Iris pigment epithelial cell (primary cell): ENCODE measurements around the gene BANF2.
"Not testable (repeated sequence)": the region's sequence is repeated elsewhere in the genome, so short reads cannot be mapped to it uniquely, and the experiment has no call there.

ENCODE experiments used
- DNase-seq: peaks from one replicate; pipeline ENCODE4 v3.0.0-alpha.2; 2011; ENCODE audit warnings: low read depth

BANF2 gene

DNA sequence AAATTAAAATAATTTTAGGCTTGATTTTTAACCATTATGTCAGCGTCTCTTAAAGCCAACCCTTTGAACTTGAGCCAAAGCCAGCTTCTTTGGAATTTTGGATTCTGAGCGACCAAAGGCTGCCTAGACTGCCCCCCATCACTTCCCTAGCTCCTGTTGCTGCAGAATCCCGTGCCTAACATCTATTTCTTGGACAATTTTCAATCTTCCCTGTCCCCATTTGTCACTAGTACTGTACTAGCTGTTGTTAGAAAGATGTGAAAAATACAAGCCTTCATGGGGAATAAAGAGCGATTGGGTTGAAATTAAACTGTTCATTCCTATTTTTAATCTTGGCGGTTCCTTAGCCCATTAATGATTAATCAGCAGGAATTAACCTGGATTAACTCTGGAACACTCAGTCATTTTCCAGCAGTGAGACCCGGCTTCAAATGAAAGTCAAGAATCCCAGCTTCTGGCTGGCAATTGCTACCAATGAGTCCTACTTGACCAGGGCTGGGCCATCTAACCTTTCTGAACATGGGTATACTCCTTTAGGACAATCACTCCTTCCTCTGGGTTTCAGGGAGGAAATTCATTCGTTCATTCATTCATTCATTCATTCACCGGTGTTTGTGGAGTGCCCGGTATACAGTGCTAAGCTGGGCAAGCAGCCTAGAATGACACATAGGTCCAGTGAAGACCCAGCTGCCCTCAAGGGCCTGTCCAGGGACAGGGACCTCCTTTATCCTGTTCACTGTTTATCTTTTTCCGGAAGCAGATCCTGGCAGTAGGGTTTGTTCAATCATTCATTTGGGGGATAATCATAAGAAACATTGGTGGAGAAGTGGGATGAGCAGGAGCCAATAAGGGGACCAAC is 16.3 kb upstream of the BANF2 start:
- no peak for DNase-seq

DNA sequence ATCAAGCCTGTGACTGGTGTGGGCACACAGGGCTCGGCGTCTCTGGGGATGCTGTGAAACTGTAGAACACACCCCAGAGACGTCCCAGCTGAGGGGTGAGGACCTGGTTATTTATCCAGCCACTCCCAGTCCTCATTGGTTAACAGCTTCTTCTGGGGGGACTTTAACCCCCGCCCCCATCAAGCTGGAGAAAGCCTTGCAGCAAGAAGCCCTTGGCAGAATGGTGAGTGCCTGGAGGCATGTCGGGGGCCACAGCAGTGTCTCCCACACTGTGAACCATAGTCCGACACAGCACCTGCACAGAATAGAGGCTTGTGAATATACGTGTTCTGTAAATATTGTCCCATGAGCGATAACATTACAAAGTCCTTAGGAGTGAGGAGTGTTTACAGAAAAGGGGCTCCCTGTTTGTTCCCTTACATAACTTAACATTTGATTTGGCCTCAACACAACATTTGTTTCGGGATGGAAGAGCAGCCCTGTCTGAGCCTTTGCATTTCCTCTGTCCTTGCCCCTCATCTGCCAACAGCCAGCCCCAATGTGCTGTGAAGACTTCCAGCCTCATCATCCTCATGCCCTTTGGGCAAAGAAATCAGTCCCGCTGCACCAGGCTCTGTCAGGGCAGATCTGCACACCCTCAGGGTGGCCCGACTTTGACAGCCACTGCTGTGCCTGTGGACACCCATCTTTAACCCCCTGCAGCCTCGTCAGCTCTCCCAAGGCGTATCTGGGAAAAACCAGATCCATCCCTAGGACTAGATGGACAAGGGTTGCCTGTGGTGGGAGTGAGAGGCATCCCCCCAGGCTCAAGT is 15.5 kb upstream of the BANF2 start:
- DNase-seq, result no peak

DNA sequence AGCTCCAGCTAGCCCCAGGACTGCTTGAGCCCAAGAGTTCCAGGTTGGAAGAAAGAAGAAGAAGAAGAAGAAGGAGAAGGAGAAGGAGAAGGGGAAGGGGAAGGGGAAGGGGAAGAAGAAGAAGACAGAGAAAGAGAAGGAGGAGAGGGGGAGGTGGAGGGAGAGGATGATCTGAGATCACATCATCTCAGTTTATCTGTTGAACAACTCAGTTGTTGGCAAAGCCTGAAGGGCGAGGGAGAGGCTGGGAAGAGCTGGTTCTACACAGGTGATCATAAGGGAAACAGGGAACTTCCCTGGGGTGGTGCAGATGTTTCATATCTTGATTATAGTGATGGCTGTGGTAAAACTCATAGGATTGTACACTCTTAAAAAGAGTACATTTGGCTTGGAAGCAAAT is 14.6 kb upstream of the BANF2 start:
- DNase-seq, result no peak

DNA sequence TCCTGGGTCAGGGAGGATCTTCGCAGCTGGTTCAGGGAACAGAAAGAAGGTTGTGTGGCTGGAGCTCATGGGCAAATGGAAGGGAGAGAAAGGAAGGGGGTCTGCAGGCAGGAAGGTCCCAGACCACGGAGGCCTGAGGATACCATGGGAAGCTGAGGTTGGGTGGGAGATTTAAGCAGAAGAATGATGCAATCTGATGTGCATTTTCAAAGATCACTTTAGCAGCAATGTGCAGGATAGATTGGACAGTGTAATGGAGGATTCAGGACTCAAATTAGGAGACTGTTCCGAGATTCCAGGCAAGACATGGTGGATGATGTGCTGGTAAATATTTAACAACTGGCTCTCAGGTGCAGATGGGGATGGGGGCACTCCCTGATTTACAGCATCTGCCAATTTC is 12.0 kb upstream of the BANF2 start:
- DNase-seq, result no peak

DNA sequence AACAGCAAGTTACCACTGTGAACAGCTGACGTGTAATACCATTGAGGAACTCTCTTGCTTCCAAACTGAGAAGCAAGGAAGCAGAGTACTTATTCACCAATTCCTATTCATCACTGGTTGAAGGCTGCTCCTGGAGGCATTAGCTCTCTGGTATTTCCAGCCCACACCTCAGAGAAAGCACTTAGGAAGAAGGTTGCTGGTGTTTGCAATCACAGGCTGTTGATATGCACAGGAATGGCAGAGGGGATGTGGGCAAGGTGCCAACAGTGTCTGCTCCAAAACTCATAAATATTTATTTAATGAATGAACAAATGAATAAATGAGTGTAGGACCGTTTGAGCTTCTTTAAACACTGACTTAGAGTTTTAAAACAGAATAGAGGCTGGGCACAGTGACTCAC is 10.8 kb upstream of the BANF2 start:
- DNase-seq, result no peak

DNA sequence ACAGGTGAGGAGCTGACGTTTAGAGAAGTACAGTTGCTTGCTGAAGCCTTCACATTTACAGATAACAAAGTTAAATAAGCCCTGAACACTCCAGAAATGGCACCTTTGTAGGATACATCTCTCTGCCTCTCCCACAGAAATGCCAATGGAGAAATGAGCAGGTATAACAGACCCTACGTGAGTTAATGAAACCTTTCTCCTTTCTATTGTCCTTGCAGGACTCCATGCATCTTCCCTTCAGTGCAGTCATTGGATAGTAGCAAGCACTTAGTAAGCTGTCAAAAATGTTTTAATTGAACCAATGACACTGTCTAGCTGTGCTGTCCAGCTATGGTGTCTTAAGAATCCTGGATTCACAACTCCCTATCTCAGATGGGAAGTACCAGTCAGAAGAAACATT is 9.6 kb upstream of the BANF2 start:
- no peak for DNase-seq

DNA sequence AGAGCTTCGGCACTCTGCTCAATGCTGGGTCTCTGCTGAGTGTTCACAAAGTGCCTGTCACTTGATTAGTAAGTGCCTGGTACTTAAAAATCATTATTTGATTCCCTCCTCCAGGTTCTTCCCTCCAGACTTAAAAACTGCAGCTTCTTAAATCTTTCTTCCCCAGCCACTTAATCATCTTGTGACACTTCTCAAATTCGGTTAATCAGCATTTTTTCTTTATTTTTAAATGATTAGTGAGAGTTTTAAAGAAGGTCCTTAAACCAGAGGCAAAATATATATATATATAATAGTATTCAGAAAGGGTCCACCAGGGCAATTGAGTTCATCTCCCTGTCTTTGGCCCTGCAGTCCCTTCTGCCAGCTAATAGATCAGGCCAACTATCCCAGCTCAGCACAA is 8.0 kb upstream of the BANF2 start:
- DNase-seq, result no peak

DNA sequence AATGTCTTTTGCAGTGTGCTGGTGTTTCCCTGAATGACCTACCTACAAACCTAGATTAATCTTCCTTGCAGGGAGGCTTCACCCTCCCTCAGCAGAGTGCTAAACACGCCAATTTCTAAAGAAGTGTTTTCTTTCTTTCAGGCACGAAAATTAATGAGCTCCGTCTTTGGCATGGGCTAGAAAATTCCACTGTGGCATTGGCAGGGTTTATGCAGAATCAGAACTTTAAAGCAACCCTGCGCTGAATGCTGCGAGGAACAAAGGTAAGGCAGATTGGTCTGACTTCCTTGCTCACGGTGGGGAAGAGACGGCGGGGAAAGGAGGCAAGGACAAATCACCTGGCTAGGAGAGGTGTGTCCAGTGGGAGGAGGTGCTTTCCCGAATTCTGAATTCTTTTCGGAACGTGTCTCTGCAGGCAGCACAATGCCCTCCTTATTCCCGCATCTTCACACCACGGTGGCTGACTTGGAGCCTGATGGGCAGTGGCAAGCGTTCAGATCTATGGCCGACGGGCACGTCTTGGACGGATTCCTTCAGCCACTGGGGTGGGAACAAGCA is 6.2 kb upstream of the BANF2 start:
- no peak for DNase-seq

GRCh38 chr20:17694767-17695166 is 5.0 kb upstream of the BANF2 start:
- DNase-seq, result no peak

DNA sequence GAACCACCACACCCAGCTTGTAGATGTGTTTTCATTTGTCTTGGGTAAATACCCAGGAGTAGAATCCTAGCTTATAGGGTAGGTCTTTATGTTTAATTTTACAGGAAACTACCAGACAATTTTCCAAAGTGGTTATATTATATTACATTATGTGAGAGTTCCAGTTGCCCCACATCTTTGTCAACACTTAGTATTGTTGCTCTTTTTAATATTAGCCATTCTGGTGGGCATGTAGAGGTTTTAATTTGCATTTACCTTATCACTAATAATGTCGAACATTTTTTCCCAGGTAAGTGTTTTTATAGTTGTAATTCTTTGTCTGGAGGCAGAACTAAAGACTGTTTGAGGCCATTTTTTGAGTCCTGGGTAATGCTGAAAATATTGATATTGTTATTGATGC is 3.5 kb upstream of the BANF2 start:
- no peak for DNase-seq

- DNase-seq, result no peak
Observed at GRCh38 chr20:17697171-17697570, 2.6 kb upstream of the BANF2 start.

- DNase-seq, result no peak
Observed at GRCh38 chr20:17698384-17698783, 1.4 kb upstream of the BANF2 start.

- no peak for DNase-seq
Observed at GRCh38 chr20:17700637-17701036, 871 bp downstream of the BANF2 start.

GRCh38 chr20:17701826-17702225 is 2.1 kb downstream of the BANF2 start:
- DNase-seq, result no peak

GRCh38 chr20:17704589-17705317 is 5.0 kb downstream of the BANF2 start:
- no peak for DNase-seq

DNA sequence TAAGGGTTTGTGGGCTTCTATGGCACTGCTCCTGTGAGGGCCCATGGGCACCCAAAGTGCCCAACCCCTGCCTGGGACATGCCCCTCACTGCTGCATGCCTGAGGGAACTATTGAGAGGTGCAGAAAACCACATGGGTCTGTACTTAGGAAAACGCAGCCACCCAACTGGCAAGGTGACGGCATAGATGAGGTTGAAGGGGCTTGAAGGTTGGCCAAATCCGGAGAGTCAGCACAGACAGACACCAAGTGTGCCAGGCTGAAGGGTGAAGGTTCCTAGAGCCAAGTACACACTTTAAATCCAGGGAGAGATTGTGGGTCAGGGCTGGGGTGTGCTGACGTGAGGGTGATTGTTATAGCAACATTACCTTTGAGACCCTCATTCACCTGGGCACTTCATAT is 6.2 kb downstream of the BANF2 start:
- no peak for DNase-seq

DNA sequence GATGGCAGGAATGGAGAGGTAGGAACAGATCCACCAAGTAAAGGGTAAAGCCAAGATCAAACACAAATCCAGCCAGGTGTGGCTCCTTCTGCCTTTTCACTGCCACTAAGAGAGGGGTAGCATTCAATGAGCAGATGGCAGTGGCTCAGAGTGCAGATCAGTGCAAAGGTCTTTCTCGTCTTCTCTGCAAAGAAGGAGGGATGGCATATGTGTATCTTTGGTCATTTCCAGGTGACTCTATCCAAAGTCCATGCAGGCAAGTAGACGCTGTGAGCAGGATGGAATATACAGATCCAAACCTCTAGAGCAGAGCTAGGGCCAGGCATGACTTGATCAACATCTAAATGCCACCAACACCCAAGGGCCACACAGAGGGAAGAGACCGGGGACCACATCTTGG is 6.9 kb downstream of the BANF2 start:
- DNase-seq, result no peak

GRCh38 chr20:17707951-17708350 is 8.2 kb downstream of the BANF2 start:
- DNase-seq, result not testable (repeated sequence)

DNA sequence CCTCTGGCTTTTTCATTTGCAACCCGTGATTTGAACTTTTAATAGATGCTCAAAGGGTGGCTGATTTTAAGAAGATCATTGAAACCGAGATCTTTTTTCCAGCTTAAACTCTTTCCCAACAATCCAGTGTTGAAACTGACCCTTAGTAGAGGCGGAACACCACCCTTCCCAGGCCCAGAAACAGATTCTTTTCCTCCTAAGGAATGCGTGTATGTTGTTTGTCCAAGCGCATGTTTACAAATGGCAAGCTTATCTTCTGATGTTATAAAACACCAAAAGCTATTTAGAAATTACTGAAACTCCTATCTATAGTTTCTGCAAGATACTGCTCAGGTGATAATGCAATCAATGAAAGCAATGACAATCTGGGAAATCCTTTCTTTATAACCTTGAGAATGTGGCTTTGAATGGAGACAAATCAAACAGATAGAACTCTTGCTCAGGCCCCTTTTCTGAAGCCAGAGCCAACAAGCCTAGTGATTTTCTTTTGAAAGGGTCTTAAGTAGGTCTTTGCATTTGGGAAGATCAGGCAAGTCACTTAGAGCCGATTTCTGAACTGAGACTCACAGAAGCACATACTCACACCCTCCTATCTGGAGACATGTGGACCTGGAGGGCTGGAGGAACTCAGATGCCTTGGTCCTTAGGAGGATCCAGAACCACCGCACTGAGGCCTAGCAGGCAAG is 9.1 kb downstream of the BANF2 start:
- DNase-seq, result no peak

- no peak for DNase-seq
Observed at GRCh38 chr20:17709361-17710293, 9.9 kb downstream of the BANF2 start.
